ENCODE measurements around the gene ZGLP1.

ZGLP1 gene

GRCh38 chr19:10325732-10326131 is 16.1 kb upstream of the ZGLP1 start:
- no peak for DNase-seq

- no peak for DNase-seq
Measured at GRCh38 chr19:10321874-10322835, 12.5 kb upstream of the ZGLP1 start.

- no peak for DNase-seq
Measured at GRCh38 chr19:10321417-10321797, 11.8 kb upstream of the ZGLP1 start.

- DNase-seq, result no peak
Measured at GRCh38 chr19:10320602-10321416, 11.2 kb upstream of the ZGLP1 start.

GRCh38 chr19:10318807-10319682 is 9.4 kb upstream of the ZGLP1 start:
- no peak for DNase-seq

- no peak for DNase-seq
Measured at GRCh38 chr19:10317857-10318462, 8.3 kb upstream of the ZGLP1 start.

- DNase-seq, result no peak
Measured at GRCh38 chr19:10317045-10317856, 7.6 kb upstream of the ZGLP1 start.

GRCh38 chr19:10316229-10317044 is 6.8 kb upstream of the ZGLP1 start:
- no peak for DNase-seq

GRCh38 chr19:10315335-10316214 is 6.0 kb upstream of the ZGLP1 start, which contains the start of gene FDX2:
FDX2 (minus strand) TSS chr19:10316015; CDS start chr19:10315996, 19 bp downstream.
- peak; percentile 93 for DNase-seq

GRCh38 chr19:10306327-10306726 is 3.3 kb downstream of the ZGLP1 start:
- no peak for DNase-seq

GRCh38 chr19:10305139-10305806 is 4.3 kb downstream of the ZGLP1 start:
- no peak for DNase-seq

GRCh38 chr19:10299545-10300458 is 9.8 kb downstream of the ZGLP1 start:
- DNase-seq, result no peak

- DNase-seq, result no peak
Measured at GRCh38 chr19:10295847-10296591, 13.6 kb downstream of the ZGLP1 start.

- peak; percentile 57 for DNase-seq
Measured at GRCh38 chr19:10295305-10295846, 14.2 kb downstream of the ZGLP1 start.

- DNase-seq, result no peak
Measured at GRCh38 chr19:10294368-10294697, 15.3 kb downstream of the ZGLP1 start.

- no peak for DNase-seq
Measured at GRCh38 chr19:10293637-10294367, 15.8 kb downstream of the ZGLP1 start.
